Measurements from ENCODE around the gene PRADC1.

DNA sequence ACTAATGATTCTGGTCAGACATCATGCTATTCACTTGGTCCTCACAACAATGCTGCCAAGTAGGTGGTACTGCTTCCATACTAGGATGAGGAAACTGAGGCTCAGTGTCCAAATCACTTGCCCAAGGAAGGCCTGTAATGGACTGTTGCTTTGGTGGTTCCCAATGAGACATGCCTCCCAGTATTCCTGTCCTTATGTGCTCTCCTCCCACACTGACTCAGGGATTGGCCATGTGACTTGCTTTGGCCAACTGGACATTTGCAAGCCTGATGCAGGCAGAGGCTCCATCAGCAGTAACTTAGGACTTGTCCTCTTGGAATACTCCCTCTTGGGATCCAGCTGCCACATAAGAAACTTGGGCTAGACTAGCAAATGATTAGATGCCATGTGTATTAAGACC is 48.2 kb upstream of the PRADC1 start:
- no peak for TF ChIP-seq POLR2A (IDR thresholded peaks at IDR 0.05)
- TF ChIP-seq, protein P1, sequence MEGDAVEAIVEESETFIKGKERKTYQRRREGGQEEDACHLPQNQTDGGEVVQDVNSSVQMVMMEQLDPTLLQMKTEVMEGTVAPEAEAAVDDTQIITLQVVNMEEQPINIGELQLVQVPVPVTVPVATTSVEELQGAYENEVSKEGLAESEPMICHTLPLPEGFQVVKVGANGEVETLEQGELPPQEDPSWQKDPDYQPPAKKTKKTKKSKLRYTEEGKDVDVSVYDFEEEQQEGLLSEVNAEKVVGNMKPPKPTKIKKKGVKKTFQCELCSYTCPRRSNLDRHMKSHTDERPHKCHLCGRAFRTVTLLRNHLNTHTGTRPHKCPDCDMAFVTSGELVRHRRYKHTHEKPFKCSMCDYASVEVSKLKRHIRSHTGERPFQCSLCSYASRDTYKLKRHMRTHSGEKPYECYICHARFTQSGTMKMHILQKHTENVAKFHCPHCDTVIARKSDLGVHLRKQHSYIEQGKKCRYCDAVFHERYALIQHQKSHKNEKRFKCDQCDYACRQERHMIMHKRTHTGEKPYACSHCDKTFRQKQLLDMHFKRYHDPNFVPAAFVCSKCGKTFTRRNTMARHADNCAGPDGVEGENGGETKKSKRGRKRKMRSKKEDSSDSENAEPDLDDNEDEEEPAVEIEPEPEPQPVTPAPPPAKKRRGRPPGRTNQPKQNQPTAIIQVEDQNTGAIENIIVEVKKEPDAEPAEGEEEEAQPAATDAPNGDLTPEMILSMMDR (IDR thresholded peaks at IDR 0.05 in 4 of 5, conservative IDR thresholded peaks at IDR 0.05 in 1 of 5), result no peak
